Measurements from ENCODE around the gene DCP2.
"Not testable (repeated sequence)": the region's sequence is repeated elsewhere in the genome, so short reads cannot be mapped to it uniquely, and the experiment has no call there.

The DCP2 gene

GRCh38 chr5:112951124-112951702, 25.4 kb upstream of the DCP2 start:
- no peak overlapping the region for H3K27ac ChIP-seq (ENCODE audit: low read depth, low read length)
- peaks cover 12% of the 10 kb centered on the region for H3K9me3 ChIP-seq (ENCODE audit: insufficient read depth, low read depth, low read length)
- H3K9ac ChIP-seq (ENCODE audit: low read depth, low read length) = no peak overlapping the region
- no peaks in the 10 kb centered on the region for H3K36me3 ChIP-seq (ENCODE audit: insufficient read depth, low read length)
- H3K4me3 ChIP-seq (ENCODE audit: low read length) = no peak overlapping the region
- H3K27me3 ChIP-seq (ENCODE audit: insufficient read depth, low read length) = no peaks in the 10 kb centered on the region
- no peaks in the 10 kb centered on the region for H3K4me1 ChIP-seq (ENCODE audit: insufficient read depth, low read length)
- WGBS = 95% methylated on average over 12 of the region's 12 CpGs

DNA sequence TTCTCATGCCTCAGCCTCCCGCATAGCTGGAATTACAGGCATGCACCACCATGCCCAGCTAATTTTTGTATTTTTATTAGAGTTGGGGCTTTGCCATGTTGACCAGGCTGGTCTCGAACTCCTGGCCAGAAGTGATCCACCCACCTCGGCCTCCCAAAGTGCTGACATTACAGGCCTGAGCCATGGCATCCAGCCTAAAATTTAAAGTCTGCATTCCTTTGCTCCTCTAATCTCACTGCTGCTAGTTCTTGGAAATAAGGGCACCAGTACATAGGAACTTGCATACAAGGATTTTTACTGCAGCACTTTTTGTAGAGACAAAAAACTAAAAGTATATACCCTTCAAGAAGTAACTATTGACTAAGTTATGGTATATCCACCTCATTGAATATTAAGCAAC, 20.0 kb upstream of the DCP2 start:
- H3K27me3 ChIP-seq (ENCODE audit: insufficient read depth, low read length) = no peaks in the 10 kb centered on the region
- H3K4me3 ChIP-seq (ENCODE audit: low read length) = no peak overlapping the region
- no peak overlapping the region for H3K27ac ChIP-seq (ENCODE audit: low read depth, low read length)
- H3K9me3 ChIP-seq (ENCODE audit: insufficient read depth, low read depth, low read length) = peaks cover 12% of the 10 kb centered on the region
- no peaks in the 10 kb centered on the region for H3K36me3 ChIP-seq (ENCODE audit: insufficient read depth, low read length)
- H3K9ac ChIP-seq (ENCODE audit: low read depth, low read length) = no peak overlapping the region
- 95% methylated on average over 3 of the region's 3 CpGs for WGBS
- H3K4me1 ChIP-seq (ENCODE audit: insufficient read depth, low read length) = peaks cover 15% of the 10 kb centered on the region; the same call in 1 of the 2 replicates

GRCh38 chr5:112957036-112957808, 19.4 kb upstream of the DCP2 start:
- 92% methylated on average over 1 of the region's 2 CpGs for WGBS
- Histone ChIP-seq H3K36me3 (ENCODE audit: insufficient read depth, low read length) (no peaks in the 10 kb centered on the region), H3K4me3 (ENCODE audit: low read length) (no peak overlapping the region), H3K4me1 (ENCODE audit: insufficient read depth, low read length) (peaks cover 15% of the 10 kb centered on the region; the same call in 1 of the 2 replicates), H3K27ac (ENCODE audit: low read depth, low read length) (no peak overlapping the region), H3K27me3 (ENCODE audit: insufficient read depth, low read length) (no peaks in the 10 kb centered on the region), H3K9ac (ENCODE audit: low read depth, low read length) (no peak overlapping the region), H3K9me3 (ENCODE audit: insufficient read depth, low read depth, low read length) (peaks cover 12% of the 10 kb centered on the region)

DNA sequence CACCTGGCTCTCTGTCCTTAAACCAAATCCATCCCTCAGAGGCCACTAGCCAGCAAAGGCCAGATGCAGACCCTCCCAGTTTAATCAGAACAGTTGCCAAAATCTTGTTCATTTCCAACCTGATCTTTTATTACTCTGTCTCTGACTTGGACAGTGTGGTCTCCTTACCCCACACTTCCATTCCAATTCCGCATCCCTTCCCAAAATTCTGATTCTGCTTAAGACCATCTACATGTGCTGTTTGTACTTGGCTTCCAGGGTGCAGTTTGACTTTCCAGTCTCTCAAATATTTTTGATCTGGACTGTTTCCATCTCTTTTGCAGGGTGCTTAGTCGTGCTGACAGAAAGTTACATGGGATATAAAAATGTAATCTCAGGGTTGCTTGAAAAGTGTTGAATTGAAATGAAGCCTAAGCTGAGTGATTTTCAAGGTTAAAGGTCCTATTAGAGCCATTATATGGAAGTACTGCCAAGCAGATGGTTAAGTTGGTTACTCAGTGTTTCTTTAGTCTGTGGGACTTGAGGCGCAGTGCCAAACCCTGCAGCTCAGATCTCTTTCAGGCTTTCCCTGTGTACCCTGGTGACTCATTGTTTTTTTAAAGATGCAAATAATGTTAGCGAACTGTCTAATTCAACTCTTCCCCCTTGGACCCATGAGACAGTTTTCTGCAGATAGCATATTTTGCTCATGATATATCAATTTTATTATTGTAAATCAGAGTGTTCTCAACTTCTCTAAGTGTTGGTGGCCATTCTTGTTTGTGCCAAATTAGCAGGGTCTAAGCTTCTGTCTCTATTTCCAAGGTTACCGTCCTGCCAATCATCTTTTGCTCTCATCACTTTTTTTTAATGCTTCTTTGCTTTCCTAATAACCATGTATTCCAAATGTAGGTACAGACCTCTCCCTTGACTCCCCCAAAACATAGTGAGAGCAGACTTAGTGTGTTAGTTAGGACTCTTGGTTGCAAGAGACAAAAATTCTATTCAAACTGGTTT, 18.2 kb upstream of the DCP2 start:
- H3K9me3 ChIP-seq (ENCODE audit: insufficient read depth, low read depth, low read length) = peaks cover 7% of the 10 kb centered on the region
- no peak overlapping the region for H3K4me3 ChIP-seq (ENCODE audit: low read length)
- WGBS = 91% methylated on average over 4 of the region's 5 CpGs
- no peaks in the 10 kb centered on the region for H3K27me3 ChIP-seq (ENCODE audit: insufficient read depth, low read length)
- H3K4me1 ChIP-seq (ENCODE audit: insufficient read depth, low read length) = peaks cover 15% of the 10 kb centered on the region; the same call in 1 of the 2 replicates
- H3K27ac ChIP-seq (ENCODE audit: low read depth, low read length) = no peak overlapping the region
- H3K9ac ChIP-seq (ENCODE audit: low read depth, low read length) = no peak overlapping the region
- no peaks in the 10 kb centered on the region for H3K36me3 ChIP-seq (ENCODE audit: insufficient read depth, low read length)

DNA sequence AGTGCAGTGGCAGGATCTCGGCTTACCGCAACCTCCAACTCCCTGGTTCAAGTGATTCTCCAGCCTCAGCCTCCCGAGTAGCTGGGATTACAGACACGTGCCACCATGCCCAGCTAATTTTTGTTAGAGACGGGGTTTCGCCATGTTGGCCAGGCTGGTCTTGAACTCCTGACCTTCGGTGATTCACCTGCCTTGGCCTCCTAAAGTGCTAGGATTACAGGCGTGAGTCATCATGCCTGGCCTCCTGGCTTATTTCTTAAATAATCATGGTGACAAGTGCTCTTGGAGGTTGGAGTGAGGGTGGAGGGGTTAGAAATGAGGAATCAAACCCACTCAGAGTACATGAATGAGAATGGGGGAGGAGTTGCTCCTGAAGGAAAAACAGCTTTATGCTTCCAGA, 16.7 kb upstream of the DCP2 start:
- 93% methylated on average over 8 of the region's 8 CpGs for WGBS

DNA sequence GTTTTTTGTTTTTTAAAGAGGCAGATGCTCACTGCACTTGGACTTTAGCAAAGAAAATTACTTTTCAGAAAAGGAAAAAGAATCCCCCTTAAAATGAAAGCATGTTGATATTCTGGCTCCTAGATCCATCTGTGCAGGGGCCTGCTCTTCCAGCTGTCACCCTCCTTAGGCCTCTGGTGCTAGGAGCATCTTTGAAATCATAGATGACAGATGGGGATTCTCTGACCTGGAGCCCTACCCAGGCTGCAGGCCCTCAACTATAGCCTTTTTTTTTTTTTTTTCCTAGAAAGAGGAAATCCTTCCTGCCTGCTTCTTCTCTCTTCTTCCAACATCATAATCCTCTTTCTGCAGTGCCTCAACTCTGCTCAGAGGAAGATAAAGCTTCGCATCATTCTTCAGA, 16.3 kb upstream of the DCP2 start:
- H3K27me3 ChIP-seq (ENCODE audit: insufficient read depth, low read length) = no peaks in the 10 kb centered on the region
- 90% methylated on average over 1 of the region's 1 CpG for WGBS
- no peaks in the 10 kb centered on the region for H3K36me3 ChIP-seq (ENCODE audit: insufficient read depth, low read length)
- no peaks in the 10 kb centered on the region for H3K9me3 ChIP-seq (ENCODE audit: insufficient read depth, low read depth, low read length)
- H3K27ac ChIP-seq (ENCODE audit: low read depth, low read length) = no peak overlapping the region; the same call in 1 of the 2 replicates
- no peak overlapping the region for H3K4me3 ChIP-seq (ENCODE audit: low read length)
- peaks cover 15% of the 10 kb centered on the region; the same call in 1 of the 2 replicates for H3K4me1 ChIP-seq (ENCODE audit: insufficient read depth, low read length)
- no peak overlapping the region for H3K9ac ChIP-seq (ENCODE audit: low read depth, low read length)

More for the DNA sequence above, 16.7 kb upstream of the DCP2 start:
- not testable (repeated sequence) for H3K27ac ChIP-seq (ENCODE audit: low read depth, low read length); H3K36me3 ChIP-seq (ENCODE audit: insufficient read depth, low read length); H3K9ac ChIP-seq (ENCODE audit: low read depth, low read length); H3K4me3 ChIP-seq (ENCODE audit: low read length); H3K9me3 ChIP-seq (ENCODE audit: insufficient read depth, low read depth, low read length); H3K27me3 ChIP-seq (ENCODE audit: insufficient read depth, low read length)
- H3K4me1 ChIP-seq (ENCODE audit: insufficient read depth, low read length) = peaks cover 15% of the 10 kb centered on the region; the same call in 1 of the 2 replicates

- WGBS = 90% methylated on average over 6 of the region's 6 CpGs
- no peak overlapping the region for H3K9ac ChIP-seq (ENCODE audit: low read depth, low read length)
- H3K4me3 ChIP-seq (ENCODE audit: low read length) = no peak overlapping the region
- no peaks in the 10 kb centered on the region for H3K36me3 ChIP-seq (ENCODE audit: insufficient read depth, low read length)
- H3K4me1 ChIP-seq (ENCODE audit: insufficient read depth, low read length) = peaks cover 15% of the 10 kb centered on the region; the same call in 1 of the 2 replicates
- H3K9me3 ChIP-seq (ENCODE audit: insufficient read depth, low read depth, low read length) = no peaks in the 10 kb centered on the region
- no peak overlapping the region for H3K27ac ChIP-seq (ENCODE audit: low read depth, low read length)
- no peaks in the 10 kb centered on the region for H3K27me3 ChIP-seq (ENCODE audit: insufficient read depth, low read length)
Measured at GRCh38 chr5:112960863-112961504, 15.6 kb upstream of the DCP2 start.

DNA sequence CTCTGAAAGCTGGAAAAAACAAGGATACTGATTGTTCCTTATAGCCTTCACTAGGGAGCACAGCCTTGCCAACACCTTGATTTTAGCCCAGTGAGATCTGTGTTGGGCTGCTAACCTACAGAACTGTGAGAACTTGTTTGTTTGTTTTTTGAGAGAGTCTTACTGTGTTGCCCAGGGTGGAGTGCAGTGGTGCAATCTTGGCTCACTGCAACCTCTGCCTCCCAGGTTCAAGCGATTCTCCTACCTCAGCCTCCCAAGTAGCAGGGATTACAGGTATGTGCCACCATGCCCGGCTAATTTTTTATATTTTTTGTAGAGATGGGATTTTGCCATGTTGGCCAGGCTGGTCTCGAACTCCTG, 13.2 kb upstream of the DCP2 start:
- H3K36me3 ChIP-seq (ENCODE audit: insufficient read depth, low read length); H3K27me3 ChIP-seq (ENCODE audit: insufficient read depth, low read length); H3K9me3 ChIP-seq (ENCODE audit: insufficient read depth, low read depth, low read length); H3K27ac ChIP-seq (ENCODE audit: low read depth, low read length); H3K4me3 ChIP-seq (ENCODE audit: low read length); H3K9ac ChIP-seq (ENCODE audit: low read depth, low read length): not testable (repeated sequence)
- 94% methylated on average over 3 of the region's 3 CpGs for WGBS
- peaks cover 10% of the 10 kb centered on the region; the same call in 1 of the 2 replicates for H3K4me1 ChIP-seq (ENCODE audit: insufficient read depth, low read length)

DNA sequence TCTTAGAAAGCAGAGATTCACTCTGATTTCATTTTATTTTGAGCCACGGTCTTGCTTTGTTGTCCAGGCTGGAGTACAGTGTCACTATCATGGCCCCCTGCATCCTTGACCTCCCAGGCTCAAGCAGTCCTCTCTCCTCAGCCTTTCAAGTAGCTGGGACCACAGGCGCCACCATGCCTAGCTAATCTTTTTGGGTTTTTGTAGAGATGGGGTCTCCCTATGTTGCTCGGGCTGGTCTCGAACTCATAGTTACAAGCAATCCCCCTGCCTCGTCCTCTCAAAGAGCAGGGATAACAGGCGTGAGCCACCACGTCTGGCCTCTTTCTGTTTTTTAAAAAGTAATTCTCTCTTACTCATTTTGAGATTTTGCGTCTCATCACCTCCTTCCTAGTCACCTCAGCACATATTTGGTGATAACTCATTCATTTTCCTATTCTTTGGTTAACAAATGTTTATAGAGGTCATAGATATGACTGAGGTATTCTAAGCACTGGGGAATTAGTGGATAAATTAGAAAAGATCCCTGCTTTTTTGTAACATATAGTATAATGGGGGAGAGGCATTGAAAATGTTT, 10.8 kb upstream of the DCP2 start:
- H3K4me1 ChIP-seq (ENCODE audit: insufficient read depth, low read length) = peaks cover 11% of the 10 kb centered on the region
- no peak overlapping the region for H3K4me3 ChIP-seq (ENCODE audit: low read length)
- H3K36me3 ChIP-seq (ENCODE audit: insufficient read depth, low read length) = no peaks in the 10 kb centered on the region
- H3K27me3 ChIP-seq (ENCODE audit: insufficient read depth, low read length) = no peaks in the 10 kb centered on the region
- no peak overlapping the region for H3K27ac ChIP-seq (ENCODE audit: low read depth, low read length)
- H3K9me3 ChIP-seq (ENCODE audit: insufficient read depth, low read depth, low read length) = no peaks in the 10 kb centered on the region
- 89% methylated on average over 8 of the region's 8 CpGs for WGBS
- H3K9ac ChIP-seq (ENCODE audit: low read depth, low read length) = no peak overlapping the region

GRCh38 chr5:112967520-112968083, 9.0 kb upstream of the DCP2 start:
- Histone ChIP-seq H3K4me1 (ENCODE audit: insufficient read depth, low read length) (peaks cover 11% of the 10 kb centered on the region), H3K36me3 (ENCODE audit: insufficient read depth, low read length) (no peaks in the 10 kb centered on the region), H3K4me3 (ENCODE audit: low read length) (no peak overlapping the region), H3K9me3 (ENCODE audit: insufficient read depth, low read depth, low read length) (no peaks in the 10 kb centered on the region), H3K27me3 (ENCODE audit: insufficient read depth, low read length) (no peaks in the 10 kb centered on the region), H3K9ac (ENCODE audit: low read depth, low read length) (no peak overlapping the region), H3K27ac (ENCODE audit: low read depth, low read length) (no peak overlapping the region)
- WGBS = 96% methylated on average over 6 of the region's 6 CpGs

Measured in HUES64 (cell line).